ENCODE results near the gene LYRM1. TPM values are rescaled to one million over a fixed set of nuclear protein-coding genes. Genes with fewer than 3 reads are reported as not detected.
"Not testable (repeated sequence)": the region's sequence is repeated elsewhere in the genome, so short reads cannot be mapped to it uniquely, and the experiment has no call there.

The LYRM1 gene
- total RNA-seq, 2 donors from 2014 or later, result 26.1 to 64.5 TPM

- Histone ChIP-seq H3K36me3 (no peaks in the 10 kb centered on the region), H3K4me1 (replicated peaks) (no peaks in the 10 kb centered on the region), H3K27ac (no peak overlapping the region), H3K9me3 (no peaks in the 10 kb centered on the region), H3K4me3 (no peak overlapping the region), H3K27me3 (replicated peaks; ENCODE audit: insufficient read depth) (no peaks in the 10 kb centered on the region)
- no peak for DNase-seq (ENCODE audit: low spot score)
- no peak for TF ChIP-seq POLR2AphosphoS5 (IDR thresholded peaks at IDR 0.05)
- TF ChIP-seq CTCF (IDR thresholded peaks at IDR 0.05), result no peak
- no peak for TF ChIP-seq POLR2A (IDR thresholded peaks at IDR 0.05)
- WGBS, result 57% methylated on average over 3 of the region's 3 CpGs
- intact Hi-C loops (cut with DNase I), result no loop called here
Observed at GRCh38 chr16:20968765-20969164, 68.2 kb downstream of the LYRM1 start.

- DNase-seq (ENCODE audit: low spot score), result no peak
- no peaks in the 10 kb centered on the region for H3K27me3 ChIP-seq (replicated peaks; ENCODE audit: insufficient read depth)
- H3K4me1 ChIP-seq (replicated peaks), result no peaks in the 10 kb centered on the region
- H3K9me3 ChIP-seq, result no peaks in the 10 kb centered on the region
- intact Hi-C loops (cut with DNase I), result no loop called here
- H3K36me3 ChIP-seq, result no peaks in the 10 kb centered on the region
- H3K4me3 ChIP-seq, result no peak overlapping the region
- H3K27ac ChIP-seq, result no peak overlapping the region
- TF ChIP-seq CTCF (IDR thresholded peaks at IDR 0.05) (no peak), POLR2AphosphoS5 (IDR thresholded peaks at IDR 0.05) (no peak), POLR2A (IDR thresholded peaks at IDR 0.05) (no peak)
- 75% methylated on average over 5 of the region's 5 CpGs for WGBS
Observed at GRCh38 chr16:20969386-20969785, 68.8 kb downstream of the LYRM1 start.

- H3K4me3 ChIP-seq, result no peak overlapping the region
- H3K36me3 ChIP-seq, result no peaks in the 10 kb centered on the region
- 65% methylated on average over 8 of the region's 8 CpGs for WGBS
- no peaks in the 10 kb centered on the region for H3K9me3 ChIP-seq
- H3K27me3 ChIP-seq (replicated peaks; ENCODE audit: insufficient read depth), result no peaks in the 10 kb centered on the region
- no peak for TF ChIP-seq POLR2AphosphoS5 (IDR thresholded peaks at IDR 0.05)
- no peak for TF ChIP-seq CTCF (IDR thresholded peaks at IDR 0.05)
- TF ChIP-seq POLR2A (IDR thresholded peaks at IDR 0.05), result no peak
- H3K4me1 ChIP-seq (replicated peaks), result no peaks in the 10 kb centered on the region
- DNase-seq (ENCODE audit: low spot score), result no peak
- no peak overlapping the region for H3K27ac ChIP-seq
- intact Hi-C loops (cut with DNase I), result no loop called here
Observed at GRCh38 chr16:20971401-20971800, 70.8 kb downstream of the LYRM1 start.

- intact Hi-C loops (cut with DNase I); DNase-seq (ENCODE audit: low spot score); H3K4me1 ChIP-seq (replicated peaks); H3K27me3 ChIP-seq (replicated peaks; ENCODE audit: insufficient read depth); H3K4me3 ChIP-seq; H3K27ac ChIP-seq; H3K9me3 ChIP-seq; H3K36me3 ChIP-seq: not testable (repeated sequence)
- WGBS, result 97% methylated on average over 4 of the region's 4 CpGs
Observed at GRCh38 chr16:20973201-20973600, 72.6 kb downstream of the LYRM1 start.

Other genes starting within 250 kb of the LYRM1 start
- gene ACSM1, start 203.1 kb upstream of the LYRM1 start, total RNA-seq, result 10 to 100 TPM in 1 of 2 donors, 1 to 10 TPM in 1; 7.7 to 24.6 TPM
- 100 to 1,000 TPM; 107 to 167 TPM for gene THUMPD1, start 159.0 kb upstream of the LYRM1 start, total RNA-seq
- gene ACSM3, start 136.8 kb upstream of the LYRM1 start, total RNA-seq, result 10 to 100 TPM; 65.9 to 99.6 TPM
- 10 to 100 TPM; 31.6 to 35.2 TPM for gene ERI2, start 94.3 kb upstream of the LYRM1 start, total RNA-seq
- gene REXO5, start 94.2 kb upstream of the LYRM1 start, total RNA-seq, result 10 to 100 TPM; 12.1 to 67.1 TPM
- gene DCUN1D3, start 413 bp upstream of the LYRM1 start, total RNA-seq, result 10 to 100 TPM in 1 of 2 donors, 1 to 10 TPM in 1; 7.2 to 16.5 TPM